Upper lobe of right lung (tissue), 1 donor: Measurements from ENCODE around the gene EMC6. TPM values are rescaled to one million over a fixed set of nuclear protein-coding genes. Genes with fewer than 3 reads are reported as not detected.
A peak's percentile ranks its signal among the peaks of the same experiment; 100 is the strongest.

ENCODE experiments used
- ATAC-seq: fragments of 200-7000 bp; cut with Tn5 transposase; one replicate; pipeline ENCODE4 v1.9.1; 2020; ENCODE audit warnings: mild to moderate bottlenecking, moderate library complexity
- DNase-seq: peaks from one replicate; pipeline ENCODE4 v3.0.0-alpha.2; 2020
- H3K27ac ChIP-seq: fragments of 200-600 bp; one replicate; pipeline ENCODE4 v1.8.0; 2022
- H3K27me3 ChIP-seq: fragments of 200-600 bp; one replicate; pipeline ENCODE4 v1.8.0; 2022; ENCODE audit warnings: mild to moderate bottlenecking
- H3K36me3 ChIP-seq: fragments of 200-600 bp; one replicate; pipeline ENCODE4 v1.8.0; 2022
- H3K4me1 ChIP-seq: fragments of 200-600 bp; one replicate; pipeline ENCODE4 v1.8.0; 2022
- H3K4me3 ChIP-seq: fragments of 200-600 bp; one replicate; pipeline ENCODE4 v1.8.0; 2022; ENCODE audit warnings: mild to moderate bottlenecking
- H3K9me3 ChIP-seq: fragments of 200-600 bp; one replicate; pipeline ENCODE4 v1.8.0; 2022
- CTCF ChIP-seq: fragments of 200-600 bp; IDR thresholded peaks from one replicate; pipeline ENCODE4 v1.8.0; 2022; ENCODE audit warnings: antibody characterized with exemption
- intact Hi-C: fragments of 100-400 bp; cut with DNase I; formaldehyde crosslinking; loops from one replicate; pipeline ENCODE4 v1.11.0; 2022
- total RNA-seq: library from RNA; stranded (reverse); fragmentation: NEBNext Ultra II Directional; extraction: Animal tissue kit (Norgen Biotek cat#: 25700); gene quantifications from one replicate; pipeline ENCODE4 v1.2.1, GENCODE V29; 2021
- donor health status: DM: no; HTN: yes; CAD: no; lungs with severe emphysema.

EMC6 gene
- total RNA-seq, 1 donor from 2014 or later: 28.6 TPM

DNA sequence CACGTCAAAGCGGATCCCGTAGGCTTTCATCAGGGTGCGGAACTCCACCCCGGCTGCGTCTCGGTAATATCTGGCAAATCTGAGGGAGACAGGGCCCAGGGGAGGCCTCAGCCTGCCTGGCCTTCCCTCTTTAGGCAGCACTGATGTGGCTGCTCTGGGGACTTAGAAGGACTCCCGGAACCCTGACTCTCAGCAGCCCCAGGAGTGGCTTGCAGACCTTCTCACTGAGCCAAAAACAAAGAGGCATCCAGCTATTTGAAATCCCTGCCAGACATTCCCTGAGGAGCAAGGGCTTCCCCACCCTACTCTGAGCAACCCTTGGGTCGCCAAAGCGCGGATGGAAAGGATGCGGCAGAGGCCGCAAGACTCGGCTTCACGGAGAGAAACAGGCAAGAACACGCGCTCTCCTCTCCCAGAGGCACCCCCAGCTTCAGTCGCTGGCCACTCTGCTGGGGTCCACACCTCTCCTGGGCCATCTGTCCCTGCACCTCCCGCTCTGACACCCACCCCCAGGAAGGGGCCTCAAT is 19.5 kb downstream of the EMC6 start:
- DNase-seq (no peak), ATAC-seq (no peak)
- Histone ChIP-seq H3K4me1 (no peaks in the 10 kb centered on the region), H3K27ac (no peak overlapping the region), H3K36me3 (no peaks in the 10 kb centered on the region), H3K4me3 (no peak overlapping the region), H3K9me3 (no peaks in the 10 kb centered on the region), H3K27me3 (peaks cover 42% of the 10 kb centered on the region)
- intact Hi-C loops: no loop called here
- no peak for TF ChIP-seq CTCF

GRCh38 chr17:3688852-3689261 is 20.2 kb downstream of the EMC6 start:
- H3K4me3 ChIP-seq: no peak overlapping the region
- H3K9me3 ChIP-seq: no peaks in the 10 kb centered on the region
- ATAC-seq (peak; percentile 11), DNase-seq (no peak)
- H3K4me1 ChIP-seq: no peaks in the 10 kb centered on the region
- TF ChIP-seq CTCF: no peak
- peaks cover 47% of the 10 kb centered on the region for H3K27me3 ChIP-seq
- intact Hi-C loops: no loop called here
- H3K27ac ChIP-seq: no peak overlapping the region
- H3K36me3 ChIP-seq: no peaks in the 10 kb centered on the region

DNA sequence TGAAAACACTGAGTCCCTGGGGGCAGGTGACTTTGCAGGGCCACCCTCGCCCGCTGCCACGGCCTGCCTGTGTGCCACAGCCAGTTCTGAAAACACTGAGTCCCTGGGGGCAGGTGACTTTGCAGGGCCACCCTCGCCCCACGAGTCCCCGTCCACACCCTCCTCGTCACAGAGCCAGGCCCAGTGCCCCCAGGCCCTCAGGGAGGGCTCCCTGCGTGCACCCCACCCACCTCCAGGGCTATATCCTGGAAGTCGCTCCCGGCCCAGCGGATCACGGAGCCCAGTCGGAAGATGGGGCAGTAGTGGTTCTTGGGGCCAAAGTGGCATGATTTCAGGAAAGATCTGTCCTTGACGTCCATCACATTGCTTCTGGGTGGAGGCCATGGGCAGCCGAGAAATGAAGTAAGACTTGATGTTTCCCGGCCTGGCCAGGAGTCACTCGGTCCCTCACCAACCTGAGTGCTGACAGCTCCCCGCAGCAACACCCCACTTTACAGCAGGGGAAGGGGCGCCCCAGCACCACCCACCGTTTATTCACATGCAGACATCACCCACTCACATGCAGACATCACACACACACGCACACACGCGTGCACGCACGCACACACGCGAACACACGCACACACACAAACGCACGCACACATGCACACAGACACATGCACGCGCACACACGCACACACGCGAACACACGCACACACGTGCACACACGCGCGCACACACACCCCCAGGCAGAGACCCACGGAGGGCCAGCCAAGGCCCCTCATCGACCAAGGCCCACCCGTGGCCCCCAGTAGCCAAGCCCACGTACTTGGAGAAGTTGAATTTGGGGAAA is 20.9 kb downstream of the EMC6 start:
- peaks cover 42% of the 10 kb centered on the region for H3K27me3 ChIP-seq
- H3K9me3 ChIP-seq: no peaks in the 10 kb centered on the region
- intact Hi-C loops: no loop called here
- DNase-seq (no peak), ATAC-seq (peak; percentile 27)
- H3K4me1 ChIP-seq: no peaks in the 10 kb centered on the region
- no peak overlapping the region for H3K4me3 ChIP-seq
- no peaks in the 10 kb centered on the region for H3K36me3 ChIP-seq
- no peak overlapping the region for H3K27ac ChIP-seq
- no peak for TF ChIP-seq CTCF

- ATAC-seq: peak; percentile 8
- H3K36me3 ChIP-seq: no peaks in the 10 kb centered on the region
- no peak for TF ChIP-seq CTCF
- H3K4me3 ChIP-seq: no peak overlapping the region
- H3K27me3 ChIP-seq: peaks cover 44% of the 10 kb centered on the region
- no peak for DNase-seq
- no peak overlapping the region for H3K27ac ChIP-seq
- peaks cover 7% of the 10 kb centered on the region for H3K4me1 ChIP-seq
- no peaks in the 10 kb centered on the region for H3K9me3 ChIP-seq
- intact Hi-C loops: no loop called here
Observed at GRCh38 chr17:3690094-3690715, 21.6 kb downstream of the EMC6 start.

DNA sequence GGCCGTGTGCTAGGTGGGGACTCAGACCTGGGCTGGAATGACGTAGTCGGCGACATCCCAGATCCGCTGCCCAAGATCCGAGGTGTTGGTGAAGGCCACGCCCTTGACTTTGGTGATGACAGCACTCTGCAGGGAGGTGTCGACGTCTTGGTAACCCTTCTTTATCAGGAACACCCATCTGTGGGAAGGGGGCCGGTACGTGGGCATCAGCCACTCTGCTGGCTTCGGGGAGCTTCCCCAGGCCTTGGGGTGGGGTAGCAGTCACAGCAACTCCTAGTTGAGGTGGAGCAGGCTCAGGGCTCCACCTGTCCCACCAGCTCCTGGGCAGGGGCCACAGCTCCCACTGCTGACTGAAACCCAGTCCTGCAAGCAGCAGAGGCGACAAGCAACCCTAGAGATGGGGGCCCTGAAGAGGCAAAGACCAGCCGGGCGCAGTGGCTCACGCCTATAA is 23.0 kb downstream of the EMC6 start:
- Histone ChIP-seq H3K36me3 (no peaks in the 10 kb centered on the region), H3K27ac (no peak overlapping the region), H3K4me1 (peaks cover 12% of the 10 kb centered on the region), H3K27me3 (peaks cover 49% of the 10 kb centered on the region), H3K9me3 (no peaks in the 10 kb centered on the region), H3K4me3 (no peak overlapping the region)
- no peak for TF ChIP-seq CTCF
- intact Hi-C loops: no loop called here
- DNase-seq (no peak), ATAC-seq (no peak)
